ENCODE results near the gene UGT8.
"Not testable (repeated sequence)": the region's sequence is repeated elsewhere in the genome, so short reads cannot be mapped to it uniquely, and the experiment has no call there.

The UGT8 gene

DNA sequence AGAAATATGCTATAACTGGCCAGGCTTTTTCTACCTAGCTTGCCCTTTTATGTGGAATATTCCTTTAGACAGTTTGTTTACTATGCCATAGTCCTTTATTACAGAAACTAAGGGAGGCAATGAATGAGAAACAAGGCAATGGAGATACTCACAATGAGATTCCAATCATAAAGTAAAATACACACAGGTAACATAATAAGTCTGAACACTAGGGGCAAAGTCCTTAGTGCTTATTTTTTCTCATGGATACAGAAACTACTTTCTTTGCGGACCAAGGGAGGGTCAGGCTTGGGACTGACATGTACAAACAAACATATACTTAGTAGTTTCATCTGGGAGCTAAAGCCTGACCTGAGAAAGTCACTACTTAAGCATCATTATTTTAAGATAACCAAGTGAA lies 16.0 kb upstream of the UGT8 start:
- H3K9me3 ChIP-seq (ENCODE audit: control insufficient read depth, insufficient read depth, low read depth, low read length) = no peaks in the 10 kb centered on the region
- no peak overlapping the region for H3K4me3 ChIP-seq (ENCODE audit: low read depth, low read length)
- TF ChIP-seq ZFP37 (tag by site-specific recombination; IDR thresholded peaks at IDR 0.05) = no peak
- TF ChIP-seq ZNF785 (tag by site-specific recombination; IDR thresholded peaks at IDR 0.05) = no peak
- TF ChIP-seq SETDB1 (IDR thresholded peaks at IDR 0.05; ENCODE audit: insufficient read length, low read length) = no peak
- no peak for TF ChIP-seq RBAK (tag by site-specific recombination; IDR thresholded peaks at IDR 0.05)
- TF ChIP-seq, protein P1, sequence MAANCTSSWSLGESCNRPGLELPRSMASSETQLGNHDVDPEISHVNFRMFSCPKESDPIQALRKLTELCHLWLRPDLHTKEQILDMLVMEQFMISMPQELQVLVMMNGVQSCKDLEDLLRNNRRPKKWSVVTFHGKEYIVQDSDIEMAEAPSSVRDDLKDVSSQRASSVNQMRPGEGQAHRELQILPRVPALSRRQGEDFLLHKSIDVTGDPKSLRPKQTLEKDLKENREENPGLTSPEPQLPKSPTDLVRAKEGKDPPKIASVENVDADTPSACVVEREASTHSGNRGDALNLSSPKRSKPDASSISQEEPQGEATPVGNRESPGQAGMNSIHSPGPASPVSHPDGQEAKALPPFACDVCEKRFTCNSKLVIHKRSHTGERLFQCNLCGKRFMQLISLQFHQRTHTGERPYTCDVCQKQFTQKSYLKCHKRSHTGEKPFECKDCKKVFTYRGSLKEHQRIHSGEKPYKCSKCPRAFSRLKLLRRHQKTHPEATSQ (tag by site-specific recombination; IDR thresholded peaks at IDR 0.05) = no peak
- TF ChIP-seq KLF1 (tag by site-specific recombination; IDR thresholded peaks at IDR 0.05) = no peak
- TF ChIP-seq ZXDB (tag by site-specific recombination; IDR thresholded peaks at IDR 0.05) = no peak
- TF ChIP-seq SALL2 (tag by site-specific recombination; IDR thresholded peaks at IDR 0.05; ENCODE audit: borderline replicate concordance) = no peak
- TF ChIP-seq ZNF600 (tag by site-specific recombination; IDR thresholded peaks at IDR 0.05) = no peak
- no peak for TF ChIP-seq BCL11A (tag by site-specific recombination; IDR thresholded peaks at IDR 0.05; ENCODE audit: low read depth)
- TF ChIP-seq ZNF140 (tag by site-specific recombination; IDR thresholded peaks at IDR 0.05) = no peak
- TF ChIP-seq ZNF274 (IDR thresholded peaks at IDR 0.05; ENCODE audit: low read length) = no peak
- TF ChIP-seq ZNF274 (tag by site-specific recombination; IDR thresholded peaks at IDR 0.05; ENCODE audit: borderline replicate concordance) = no peak
- no peak overlapping the region for H3K27ac ChIP-seq (ENCODE audit: extremely low read depth, low read depth, low read length)
- no peaks in the 10 kb centered on the region for H3K4me1 ChIP-seq (ENCODE audit: control insufficient read depth, insufficient read depth, low read length)
- CTCF ChIA-PET = no interaction called here
- POLR2A ChIA-PET = no interaction called here
- no peaks in the 10 kb centered on the region for H3K36me3 ChIP-seq (ENCODE audit: control insufficient read depth in 2 of 2, insufficient read depth in 1 of 2, low read length in 2 of 2)

DNA sequence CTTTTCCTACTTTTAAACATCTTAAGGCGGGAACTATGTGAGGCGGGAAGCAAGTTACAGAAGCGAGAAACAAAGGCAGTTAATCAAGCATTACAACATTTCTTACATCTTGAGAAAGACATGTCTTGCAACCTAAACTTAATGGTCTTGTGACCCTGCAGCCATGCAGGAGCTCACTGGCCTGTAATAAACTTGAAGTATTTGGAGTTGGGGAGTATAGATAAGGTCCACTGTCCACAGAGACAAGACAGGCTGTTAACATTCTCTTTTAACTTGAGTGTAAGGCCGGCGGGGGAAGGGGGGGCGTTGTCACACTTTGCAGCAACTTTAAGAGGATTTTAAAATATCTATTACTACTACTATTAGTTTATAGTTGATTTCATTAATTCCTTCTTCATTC lies 10.3 kb upstream of the UGT8 start:
- no peaks in the 10 kb centered on the region for H3K4me1 ChIP-seq (ENCODE audit: control insufficient read depth, insufficient read depth, low read length)
- no peaks in the 10 kb centered on the region for H3K36me3 ChIP-seq (ENCODE audit: control insufficient read depth in 2 of 2, insufficient read depth in 1 of 2, low read length in 2 of 2)
- no peak overlapping the region for H3K27ac ChIP-seq (ENCODE audit: extremely low read depth, low read depth, low read length)
- H3K9me3 ChIP-seq (ENCODE audit: control insufficient read depth, insufficient read depth, low read depth, low read length) = no peaks in the 10 kb centered on the region
- CTCF ChIA-PET = no interaction called here
- H3K4me3 ChIP-seq (ENCODE audit: low read depth, low read length) = no peak overlapping the region
- POLR2A ChIA-PET = no interaction called here
- TF ChIP-seq ZNF341 (tag by site-specific recombination; IDR thresholded peaks at IDR 0.05; ENCODE audit: low read depth) (no peak), SP2 (tag by site-specific recombination; IDR thresholded peaks at IDR 0.05) (no peak), ZNF596 (tag by site-specific recombination; IDR thresholded peaks at IDR 0.05) (no peak), ZXDB (tag by site-specific recombination; IDR thresholded peaks at IDR 0.05) (no peak)
- TF ChIP-seq, protein P2, sequence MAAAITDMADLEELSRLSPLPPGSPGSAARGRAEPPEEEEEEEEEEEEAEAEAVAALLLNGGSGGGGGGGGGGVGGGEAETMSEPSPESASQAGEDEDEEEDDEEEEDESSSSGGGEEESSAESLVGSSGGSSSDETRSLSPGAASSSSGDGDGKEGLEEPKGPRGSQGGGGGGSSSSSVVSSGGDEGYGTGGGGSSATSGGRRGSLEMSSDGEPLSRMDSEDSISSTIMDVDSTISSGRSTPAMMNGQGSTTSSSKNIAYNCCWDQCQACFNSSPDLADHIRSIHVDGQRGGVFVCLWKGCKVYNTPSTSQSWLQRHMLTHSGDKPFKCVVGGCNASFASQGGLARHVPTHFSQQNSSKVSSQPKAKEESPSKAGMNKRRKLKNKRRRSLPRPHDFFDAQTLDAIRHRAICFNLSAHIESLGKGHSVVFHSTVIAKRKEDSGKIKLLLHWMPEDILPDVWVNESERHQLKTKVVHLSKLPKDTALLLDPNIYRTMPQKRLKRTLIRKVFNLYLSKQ (tag by site-specific recombination; IDR thresholded peaks at IDR 0.05; ENCODE audit: borderline replicate concordance) = no peak

DNA sequence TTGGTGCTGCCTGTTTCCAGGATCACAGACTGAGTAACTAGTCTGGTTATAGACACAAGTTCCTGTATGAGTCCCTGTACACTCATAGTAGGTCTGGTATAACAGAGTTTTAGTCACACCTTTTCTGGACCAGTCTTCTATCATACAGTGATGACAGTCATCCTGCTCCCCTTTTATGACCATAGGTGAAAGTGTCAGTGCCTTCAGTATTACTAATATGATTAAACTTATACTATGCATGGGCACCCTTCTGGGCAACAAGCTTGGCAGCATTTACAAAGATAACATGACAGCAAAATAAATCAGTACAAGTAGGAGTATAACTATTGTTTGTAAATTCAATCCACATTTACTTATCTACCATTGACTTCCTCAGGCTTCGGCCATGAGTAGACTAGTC lies 8.2 kb upstream of the UGT8 start:
- H3K4me3 ChIP-seq (ENCODE audit: low read depth, low read length); H3K36me3 ChIP-seq (ENCODE audit: control insufficient read depth in 2 of 2, insufficient read depth in 1 of 2, low read length in 2 of 2); H3K4me1 ChIP-seq (ENCODE audit: control insufficient read depth, insufficient read depth, low read length); H3K27ac ChIP-seq (ENCODE audit: extremely low read depth, low read depth, low read length); H3K9me3 ChIP-seq (ENCODE audit: control insufficient read depth, insufficient read depth, low read depth, low read length); POLR2A ChIA-PET: not testable (repeated sequence)
- CTCF ChIA-PET = interaction anchor here (0.6 kb wide), 1 partner anchor 80 kb away, joined by 3 read pairs; no protein-coding TSS in a partner anchor

DNA sequence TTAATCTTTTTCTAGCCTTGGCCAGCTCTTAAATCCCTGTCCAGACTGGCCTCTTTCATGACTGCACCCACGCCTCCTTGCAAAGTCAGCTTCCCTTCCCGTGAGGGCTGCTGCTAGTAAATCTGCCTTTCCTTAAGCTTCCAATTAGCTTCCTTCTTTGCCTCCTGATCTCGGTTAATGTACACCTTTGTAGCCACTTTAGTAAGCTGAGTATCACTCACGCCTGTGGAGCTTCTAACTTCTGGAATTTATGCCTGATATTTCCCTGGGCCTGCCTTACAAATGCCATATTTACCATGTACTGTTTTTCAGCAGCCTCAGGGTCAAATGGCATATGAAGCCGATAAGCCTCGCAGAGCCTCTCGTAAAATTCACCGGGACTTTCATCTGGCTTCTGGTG lies 5.1 kb upstream of the UGT8 start:
- POLR2A ChIA-PET = no interaction called here
- no peak overlapping the region for H3K27ac ChIP-seq (ENCODE audit: extremely low read depth, low read depth, low read length)
- CTCF ChIA-PET = no interaction called here
- H3K4me1 ChIP-seq (ENCODE audit: control insufficient read depth, insufficient read depth, low read length) = no peaks in the 10 kb centered on the region
- H3K9me3 ChIP-seq (ENCODE audit: control insufficient read depth, insufficient read depth, low read depth, low read length) = no peaks in the 10 kb centered on the region
- no peaks in the 10 kb centered on the region for H3K36me3 ChIP-seq (ENCODE audit: control insufficient read depth in 2 of 2, insufficient read depth in 1 of 2, low read length in 2 of 2)
- H3K4me3 ChIP-seq (ENCODE audit: low read depth, low read length) = no peak overlapping the region
- TF ChIP-seq ZSCAN23 (tag by site-specific recombination; IDR thresholded peaks at IDR 0.05) (no peak), ZNF416 (tag by site-specific recombination; IDR thresholded peaks at IDR 0.05) (no peak), IKZF3 (tag by site-specific recombination; IDR thresholded peaks at IDR 0.05) (no peak)
- TF ChIP-seq, protein P3, sequence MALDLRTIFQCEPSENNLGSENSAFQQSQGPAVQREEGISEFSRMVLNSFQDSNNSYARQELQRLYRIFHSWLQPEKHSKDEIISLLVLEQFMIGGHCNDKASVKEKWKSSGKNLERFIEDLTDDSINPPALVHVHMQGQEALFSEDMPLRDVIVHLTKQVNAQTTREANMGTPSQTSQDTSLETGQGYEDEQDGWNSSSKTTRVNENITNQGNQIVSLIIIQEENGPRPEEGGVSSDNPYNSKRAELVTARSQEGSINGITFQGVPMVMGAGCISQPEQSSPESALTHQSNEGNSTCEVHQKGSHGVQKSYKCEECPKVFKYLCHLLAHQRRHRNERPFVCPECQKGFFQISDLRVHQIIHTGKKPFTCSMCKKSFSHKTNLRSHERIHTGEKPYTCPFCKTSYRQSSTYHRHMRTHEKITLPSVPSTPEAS (tag by site-specific recombination; IDR thresholded peaks at IDR 0.05) = no peak
- TF ChIP-seq, protein P4, sequence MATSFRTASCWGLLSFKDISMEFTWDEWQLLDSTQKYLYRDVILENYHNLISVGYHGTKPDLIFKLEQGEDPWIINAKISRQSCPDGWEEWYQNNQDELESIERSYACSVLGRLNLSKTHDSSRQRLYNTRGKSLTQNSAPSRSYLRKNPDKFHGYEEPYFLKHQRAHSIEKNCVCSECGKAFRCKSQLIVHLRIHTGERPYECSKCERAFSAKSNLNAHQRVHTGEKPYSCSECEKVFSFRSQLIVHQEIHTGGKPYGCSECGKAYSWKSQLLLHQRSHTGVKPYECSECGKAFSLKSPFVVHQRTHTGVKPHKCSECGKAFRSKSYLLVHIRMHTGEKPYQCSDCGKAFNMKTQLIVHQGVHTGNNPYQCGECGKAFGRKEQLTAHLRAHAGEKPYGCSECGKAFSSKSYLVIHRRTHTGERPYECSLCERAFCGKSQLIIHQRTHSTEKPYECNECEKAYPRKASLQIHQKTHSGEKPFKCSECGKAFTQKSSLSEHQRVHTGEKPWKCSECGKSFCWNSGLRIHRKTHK (tag by site-specific recombination; IDR thresholded peaks at IDR 0.05) = no peak
- TF ChIP-seq, protein P5, sequence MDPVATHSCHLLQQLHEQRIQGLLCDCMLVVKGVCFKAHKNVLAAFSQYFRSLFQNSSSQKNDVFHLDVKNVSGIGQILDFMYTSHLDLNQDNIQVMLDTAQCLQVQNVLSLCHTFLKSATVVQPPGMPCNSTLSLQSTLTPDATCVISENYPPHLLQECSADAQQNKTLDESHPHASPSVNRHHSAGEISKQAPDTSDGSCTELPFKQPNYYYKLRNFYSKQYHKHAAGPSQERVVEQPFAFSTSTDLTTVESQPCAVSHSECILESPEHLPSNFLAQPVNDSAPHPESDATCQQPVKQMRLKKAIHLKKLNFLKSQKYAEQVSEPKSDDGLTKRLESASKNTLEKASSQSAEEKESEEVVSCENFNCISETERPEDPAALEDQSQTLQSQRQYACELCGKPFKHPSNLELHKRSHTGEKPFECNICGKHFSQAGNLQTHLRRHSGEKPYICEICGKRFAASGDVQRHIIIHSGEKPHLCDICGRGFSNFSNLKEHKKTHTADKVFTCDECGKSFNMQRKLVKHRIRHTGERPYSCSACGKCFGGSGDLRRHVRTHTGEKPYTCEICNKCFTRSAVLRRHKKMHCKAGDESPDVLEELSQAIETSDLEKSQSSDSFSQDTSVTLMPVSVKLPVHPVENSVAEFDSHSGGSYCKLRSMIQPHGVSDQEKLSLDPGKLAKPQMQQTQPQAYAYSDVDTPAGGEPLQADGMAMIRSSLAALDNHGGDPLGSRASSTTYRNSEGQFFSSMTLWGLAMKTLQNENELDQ (tag by site-specific recombination; IDR thresholded peaks at IDR 0.05; ENCODE audit: low read depth) = no peak

Data from HEK293 (cell line).